T-helper 1 cell treated with Interleukin-12 subunit alpha and Interleukin-12 subunit beta and Interleukin-4 antibody, amounts not matched to agents 30 ng/mL and 1 ng/mL, for 36 hours (primary cell): Measurements from ENCODE around the gene MPIG6B. TPM values are rescaled to one million over a fixed set of nuclear protein-coding genes. Genes with fewer than 3 reads are reported as not detected.

Experiments used
- intact Hi-C: fragments of 100-400 bp; cut with micrococcal nuclease; formaldehyde crosslinking; loops from one replicate; pipeline ENCODE4 v1.15.1; 2024
- total RNA-seq: library from RNA; stranded (reverse); gene quantifications from 2 replicates; pipeline ENCODE4 v1.2.3, GENCODE V29; 2022

Gene MPIG6B
- total RNA-seq, 1 donor from 2014 or later, result not detected

- intact Hi-C loops, result no loop called here
Observed at GRCh38 chr6:31720196-31720770, 2.9 kb upstream of the MPIG6B start.

- intact Hi-C loops, result no loop called here
Observed at GRCh38 chr6:31721351-31722020, 1.7 kb upstream of the MPIG6B start, which contains the start of gene LY6G6C. Gene LY6G6C (minus strand): TSS chr6:31721746. CDS start chr6:31721679, 67 bp downstream.

- intact Hi-C loops, result no loop called here
Observed at GRCh38 chr6:31722173-31722572, 1.0 kb upstream of the MPIG6B start.

GRCh38 chr6:31723980-31724691 lies 963 bp downstream of the MPIG6B start:
- intact Hi-C loops, result no loop called here

- intact Hi-C loops, result no loop called here
Observed at GRCh38 chr6:31725502-31726350, 2.6 kb downstream of the MPIG6B start.

- intact Hi-C loops, result no loop called here
Observed at GRCh38 chr6:31727034-31727716, 4.0 kb downstream of the MPIG6B start.

GRCh38 chr6:31727717-31728671 lies 4.8 kb downstream of the MPIG6B start:
- intact Hi-C loops, result no loop called here

GRCh38 chr6:31728767-31729514 lies 5.8 kb downstream of the MPIG6B start, which contains the start of gene DDAH2:
Gene DDAH2 (minus strand): TSS chr6:31729299. CDS start chr6:31729161, 138 bp downstream.
- intact Hi-C loops, result loop anchor here (1.0 kb wide), 5 partner anchors 9 to 98 kb away; partner anchors contain the start of genes ABHD16A and HSPA1B

GRCh38 chr6:31729515-31729978 lies 6.4 kb downstream of the MPIG6B start:
- intact Hi-C loops, result loop anchor here (1.0 kb wide), 5 partner anchors 9 to 98 kb away; partner anchors contain the start of genes ABHD16A and HSPA1B

- intact Hi-C loops, result loop anchor here (1.0 kb wide), 5 partner anchors 8 to 97 kb away; partner anchors contain the start of genes ABHD16A and HSPA1B
Observed at GRCh38 chr6:31729979-31730630, 6.9 kb downstream of the MPIG6B start.

GRCh38 chr6:31730631-31731086 lies 7.5 kb downstream of the MPIG6B start:
- intact Hi-C loops, result no loop called here

- intact Hi-C loops, result no loop called here
Observed at GRCh38 chr6:31732029-31732428, 8.9 kb downstream of the MPIG6B start.

- intact Hi-C loops, result no loop called here
Observed at GRCh38 chr6:31733734-31734133, 10.6 kb downstream of the MPIG6B start.

GRCh38 chr6:31734247-31734820 lies 11.2 kb downstream of the MPIG6B start:
- intact Hi-C loops, result no loop called here

- intact Hi-C loops, result loop anchor here (5.0 kb wide), 3 partner anchors 158 to 457 kb away; partner anchors contain the start of genes GPSM3, MICB, PBX2 and TNF
Observed at GRCh38 chr6:31734821-31735406, 11.7 kb downstream of the MPIG6B start.

- intact Hi-C loops, result loop anchor here (1.0 to 5.0 kb wide), 5 partner anchors 71 to 456 kb away; partner anchors contain the start of genes ATP6V1G2, GPSM3, MICB and NFKBIL1
Observed at GRCh38 chr6:31736021-31736767, 13.0 kb downstream of the MPIG6B start, which contains the start of gene CLIC1. Gene CLIC1 (minus strand): TSS chr6:31736530. CDS start chr6:31736300, 230 bp downstream.
